GM21526 (cell line): ENCODE measurements around the gene TLE6.
"Not testable (repeated sequence)": the region's sequence is repeated elsewhere in the genome, so short reads cannot be mapped to it uniquely, and the experiment has no call there.

Experiments
- ATAC-seq: cut with Tn5 transposase; IDR thresholded peaks from one replicate; pipeline ENCODE4 v1.9.1; 2021; ENCODE audit warnings: moderate library complexity; ENCODE audit not compliant: unreplicated experiment, low FRiP score

TLE6 gene

GRCh38 chr19:3001235-3001800 lies 24.0 kb downstream of the TLE6 start:
- ATAC-seq, result no peak

GRCh38 chr19:3003046-3003445 lies 25.7 kb downstream of the TLE6 start:
- no peak for ATAC-seq

- no peak for ATAC-seq
Observed at GRCh38 chr19:3004522-3004921, 27.2 kb downstream of the TLE6 start.

GRCh38 chr19:3005345-3005744 lies 28.0 kb downstream of the TLE6 start:
- ATAC-seq, result no peak

GRCh38 chr19:3006075-3006767 lies 28.9 kb downstream of the TLE6 start:
- no peak for ATAC-seq

- no peak for ATAC-seq
Observed at GRCh38 chr19:3007975-3008374, 30.6 kb downstream of the TLE6 start.

- no peak for ATAC-seq
Observed at GRCh38 chr19:3008994-3009393, 31.6 kb downstream of the TLE6 start.

GRCh38 chr19:3010871-3011270 lies 33.5 kb downstream of the TLE6 start:
- ATAC-seq, result no peak

GRCh38 chr19:3012059-3012458 lies 34.7 kb downstream of the TLE6 start:
- ATAC-seq, result not testable (repeated sequence)

GRCh38 chr19:3012621-3013262 lies 35.4 kb downstream of the TLE6 start:
- no peak for ATAC-seq

GRCh38 chr19:3013263-3013725 lies 35.9 kb downstream of the TLE6 start:
- no peak for ATAC-seq

- ATAC-seq, result no peak
Observed at GRCh38 chr19:3014135-3014534, 36.8 kb downstream of the TLE6 start.

GRCh38 chr19:3015126-3016057 lies 38.0 kb downstream of the TLE6 start:
- ATAC-seq, result no peak

GRCh38 chr19:3017923-3018322 lies 40.6 kb downstream of the TLE6 start:
- no peak for ATAC-seq

- no peak for ATAC-seq
Observed at GRCh38 chr19:3019211-3019854, 42.0 kb downstream of the TLE6 start.

- no peak for ATAC-seq
Observed at GRCh38 chr19:3020321-3020960, 43.1 kb downstream of the TLE6 start.

- ATAC-seq, result no peak
Observed at GRCh38 chr19:3024509-3024869, 47.1 kb downstream of the TLE6 start.

GRCh38 chr19:3024870-3025548 lies 47.6 kb downstream of the TLE6 start:
- no peak for ATAC-seq

- no peak for ATAC-seq
Observed at GRCh38 chr19:3025549-3025886, 48.2 kb downstream of the TLE6 start.

- no peak for ATAC-seq
Observed at GRCh38 chr19:3026768-3027167, 49.4 kb downstream of the TLE6 start.
